GM12875 (cell line): ENCODE data around the gene NPEPL1.

Experiments
- H3K4me3 ChIP-seq: one replicate; pipeline ENCODE4 v1.5.1; 2011; ENCODE audit warnings: low read depth, low read length, control low read depth
- CTCF ChIP-seq: IDR thresholded peaks from 2 replicates; pipeline ENCODE4 v1.5.1; 2011; ENCODE audit warnings: low read depth, mild to moderate bottlenecking, control low read depth, inconsistent platforms, low read length, moderate library complexity, borderline replicate concordance; ENCODE audit not compliant: insufficient read depth

NPEPL1 gene

GRCh38 chr20:58685988-58686387, 6.6 kb upstream of the NPEPL1 start:
- H3K4me3 ChIP-seq: no peak overlapping the region
- TF ChIP-seq CTCF: no peak

- TF ChIP-seq CTCF: no peak
- no peak overlapping the region for H3K4me3 ChIP-seq
Observed at GRCh38 chr20:58688414-58688813, 4.2 kb upstream of the NPEPL1 start.

GRCh38 chr20:58688840-58689239, 3.8 kb upstream of the NPEPL1 start:
- no peak overlapping the region for H3K4me3 ChIP-seq
- TF ChIP-seq CTCF: no peak

- TF ChIP-seq CTCF: no peak
Observed at GRCh38 chr20:58690396-58691135, 2.0 kb upstream of the NPEPL1 start.

GRCh38 chr20:58691773-58692578, 624 bp upstream of the NPEPL1 start:
- no peak for TF ChIP-seq CTCF
- H3K4me3 ChIP-seq: peak overlapping the region; percentile 6

More at GRCh38 chr20:58690396-58691135, 2.0 kb upstream of the NPEPL1 start:
- H3K4me3 ChIP-seq: no peak overlapping the region

GRCh38 chr20:58693226-58694006, 816 bp downstream of the NPEPL1 start:
- no peak for TF ChIP-seq CTCF
- H3K4me3 ChIP-seq: peak overlapping the region; percentile 58
